Mammary epithelial cell (primary cell): ENCODE results near the gene C1QTNF1.

Experiments used
- EZH2 ChIP-seq: IDR thresholded peaks from 2 replicates; pipeline ENCODE4 v1.6.1; 2012; ENCODE audit warnings: low read length, inconsistent platforms, borderline replicate concordance
- TF ChIP-seq, protein P1 (sequence below), 2 donors: IDR thresholded peaks in 1 of 2; conservative IDR thresholded peaks in 1 of 2; 2 replicates each; pipeline ENCODE4 v1.5.1; 2011 to 2012; ENCODE audit warnings: inconsistent platforms in 2 of 2, low read length in 2 of 2, mild to moderate bottlenecking in 2 of 2, control low read depth in 1 of 2, low read depth in 1 of 2; ENCODE audit not compliant: insufficient read depth in 1 of 2; ENCODE audit errors: extremely low read depth in 1 of 2

DNA sequence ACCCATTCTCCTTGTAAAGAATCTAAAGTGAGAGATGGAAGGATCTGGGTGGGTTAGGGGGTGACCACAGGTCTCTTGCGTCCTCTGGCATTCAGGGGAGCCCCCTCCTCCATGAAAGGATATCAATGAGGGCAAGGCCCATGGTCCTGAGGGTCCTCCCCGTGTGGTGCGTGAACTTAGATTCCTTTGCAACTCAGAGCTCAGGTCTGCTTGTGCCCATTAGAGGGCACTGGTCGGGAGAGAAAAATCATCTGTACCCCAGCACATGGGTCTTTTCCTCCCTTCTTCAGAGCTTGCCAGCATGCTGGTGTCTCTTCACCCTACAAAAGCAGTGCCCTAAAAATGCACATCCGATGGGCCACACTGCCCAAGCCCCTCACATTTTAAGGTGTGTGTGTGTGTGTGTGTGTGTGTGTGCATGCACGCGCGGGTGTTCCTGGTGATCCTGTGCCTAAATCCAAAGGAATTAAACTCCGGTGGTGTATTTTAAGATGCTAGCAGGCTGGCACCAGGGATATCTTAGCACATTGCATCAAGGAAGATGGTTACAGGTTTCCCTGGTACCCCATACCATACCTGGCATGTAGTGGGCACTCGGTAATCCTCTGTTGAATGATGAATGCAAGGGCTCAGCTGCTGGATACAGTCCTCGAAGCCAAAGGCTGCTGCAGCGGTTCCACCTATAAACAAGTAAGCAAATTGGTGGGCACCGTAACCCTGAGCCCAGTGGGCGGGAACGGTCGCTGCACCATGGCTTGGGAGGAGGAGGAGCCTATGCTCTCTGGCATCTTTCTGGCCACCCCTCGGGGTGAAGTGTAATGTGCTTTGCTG lies 4.7 kb downstream of the C1QTNF1 start:
- TF ChIP-seq, protein P1, sequence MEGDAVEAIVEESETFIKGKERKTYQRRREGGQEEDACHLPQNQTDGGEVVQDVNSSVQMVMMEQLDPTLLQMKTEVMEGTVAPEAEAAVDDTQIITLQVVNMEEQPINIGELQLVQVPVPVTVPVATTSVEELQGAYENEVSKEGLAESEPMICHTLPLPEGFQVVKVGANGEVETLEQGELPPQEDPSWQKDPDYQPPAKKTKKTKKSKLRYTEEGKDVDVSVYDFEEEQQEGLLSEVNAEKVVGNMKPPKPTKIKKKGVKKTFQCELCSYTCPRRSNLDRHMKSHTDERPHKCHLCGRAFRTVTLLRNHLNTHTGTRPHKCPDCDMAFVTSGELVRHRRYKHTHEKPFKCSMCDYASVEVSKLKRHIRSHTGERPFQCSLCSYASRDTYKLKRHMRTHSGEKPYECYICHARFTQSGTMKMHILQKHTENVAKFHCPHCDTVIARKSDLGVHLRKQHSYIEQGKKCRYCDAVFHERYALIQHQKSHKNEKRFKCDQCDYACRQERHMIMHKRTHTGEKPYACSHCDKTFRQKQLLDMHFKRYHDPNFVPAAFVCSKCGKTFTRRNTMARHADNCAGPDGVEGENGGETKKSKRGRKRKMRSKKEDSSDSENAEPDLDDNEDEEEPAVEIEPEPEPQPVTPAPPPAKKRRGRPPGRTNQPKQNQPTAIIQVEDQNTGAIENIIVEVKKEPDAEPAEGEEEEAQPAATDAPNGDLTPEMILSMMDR (conservative IDR thresholded peaks at IDR 0.05 in 1 of 2, IDR thresholded peaks at IDR 0.05 in 1 of 2; ENCODE audit: extremely low read depth in 1 of 2, insufficient read depth in 1 of 2, low read depth in 1 of 2, low read length in 2 of 2): peak in 1 of 2 donors; percentile 32
- no peak for TF ChIP-seq EZH2
